GM23338 (cell line): ENCODE data around the gene LOXL3. TPM values are rescaled to one million over a fixed set of nuclear protein-coding genes. Genes with fewer than 3 reads are reported as not detected.

Experiments used
- ATAC-seq: fragments of 200-7000 bp; cut with Tn5 transposase; 3 replicates; pipeline ENCODE4 v1.9.1; 2020
- DNase-seq: peaks from one replicate; pipeline ENCODE4 v3.0.0-alpha.2; 2015; ENCODE audit warnings: low spot score
- H2AFZ ChIP-seq: fragments of 200-600 bp; sonication (generic); 2 replicates; pipeline ENCODE4 v1.8.0; 2016; ENCODE audit warnings: antibody characterized with exemption, mild to moderate bottlenecking, moderate library complexity
- H3F3A ChIP-seq: fragments of 200-600 bp; sonication (generic); replicated peaks from 2 replicates; pipeline ENCODE4 v1.8.0; 2017; ENCODE audit warnings: antibody characterized with exemption, mixed run types, low read depth
- H3K27ac ChIP-seq: fragments of 200-600 bp; sonication (generic); 2 replicates; pipeline ENCODE4 v1.6.1; 2016; ENCODE audit warnings: low read depth
- H3K27me3 ChIP-seq: fragments of 200-600 bp; sonication (generic); 2 replicates; pipeline ENCODE4 v1.8.0; 2016; ENCODE audit warnings: mild to moderate bottlenecking, mixed run types, moderate library complexity; ENCODE audit not compliant: insufficient read depth
- H3K36me3 ChIP-seq: fragments of 200-600 bp; sonication (generic); 2 replicates; pipeline ENCODE4 v1.8.0; 2016; ENCODE audit warnings: mild to moderate bottlenecking; ENCODE audit not compliant: insufficient read depth
- H3K4me1 ChIP-seq: fragments of 200-600 bp; sonication (generic); 2 replicates; pipeline ENCODE4 v1.8.0; 2016; ENCODE audit warnings: mild to moderate bottlenecking, moderate library complexity; ENCODE audit not compliant: insufficient read depth
- H3K4me2 ChIP-seq: fragments of 200-600 bp; sonication (generic); 2 replicates; pipeline ENCODE4 v1.7.1; 2017; ENCODE audit warnings: mixed run types
- H3K4me3 ChIP-seq: fragments of 200-600 bp; sonication (generic); 2 replicates; pipeline ENCODE4 v1.6.1; 2016; ENCODE audit warnings: mixed run types
- H3K79me2 ChIP-seq: fragments of 200-600 bp; sonication (generic); replicated peaks from 2 replicates; pipeline ENCODE4 v1.8.0; 2017; ENCODE audit warnings: mild to moderate bottlenecking; ENCODE audit not compliant: insufficient read depth
- H3K9me2 ChIP-seq: fragments of 200-600 bp; sonication (generic); 2 replicates; pipeline ENCODE4 v1.8.0; 2017; ENCODE audit not compliant: insufficient read depth
- H4K20me1 ChIP-seq: fragments of 200-600 bp; sonication (generic); replicated peaks from 2 replicates; pipeline ENCODE4 v1.8.0; 2017; ENCODE audit warnings: mild to moderate bottlenecking; ENCODE audit not compliant: insufficient read depth
- H3K27ac Mint-ChIP-seq: 2 replicates; pipeline ENCODE4 v1.8.0; 2020; ENCODE audit warnings: inconsistent platforms, mild to moderate bottlenecking, moderate library complexity, mixed read lengths
- H3K27me3 Mint-ChIP-seq: 3 replicates; pipeline ENCODE4 v1.8.0; 2022; ENCODE audit warnings: low read depth, mild to moderate bottlenecking, moderate library complexity, mixed read lengths, inconsistent platforms; ENCODE audit not compliant: insufficient read depth, poor library complexity
- H3K36me3 Mint-ChIP-seq: 3 replicates; pipeline ENCODE4 v1.8.0; 2021; ENCODE audit warnings: low read depth, mild to moderate bottlenecking, inconsistent platforms, moderate library complexity, mixed read lengths
- H3K4me1 Mint-ChIP-seq: 3 replicates; pipeline ENCODE4 v1.8.0; 2020; ENCODE audit warnings: mild to moderate bottlenecking, inconsistent platforms, mixed read lengths
- H3K4me3 Mint-ChIP-seq: 3 replicates; pipeline ENCODE4 v1.8.0; 2021; ENCODE audit warnings: moderate library complexity, mild to moderate bottlenecking, inconsistent platforms, mixed read lengths
- H3K9me3 Mint-ChIP-seq: 3 replicates; pipeline ENCODE4 v1.8.0; 2020; ENCODE audit warnings: moderate library complexity, mild to moderate bottlenecking, inconsistent platforms, mixed read lengths
- CREB1 ChIP-seq: fragments of 250-450 bp; sonication (Bioruptor Pico); IDR thresholded peaks from 2 replicates; pipeline ENCODE4 v1.5.0; 2020; ENCODE audit warnings: low read depth, mild to moderate bottlenecking, moderate library complexity
- EZH2 ChIP-seq: fragments of 200-600 bp; sonication (generic); IDR thresholded peaks from one replicate; pipeline ENCODE4 v1.8.0; 2017; ENCODE audit warnings: antibody characterized with exemption, mild to moderate bottlenecking, low read depth; ENCODE audit not compliant: unreplicated experiment
- EZH2phosphoT487 ChIP-seq: fragments of 200-600 bp; sonication (generic); IDR thresholded peaks from one replicate; pipeline ENCODE4 v1.8.1; 2018; ENCODE audit warnings: antibody characterized with exemption; ENCODE audit not compliant: unreplicated experiment
- JUNB ChIP-seq: IDR thresholded peaks from one replicate; pipeline ENCODE4 v1.6.1; 2016; ENCODE audit warnings: antibody characterized with exemption; ENCODE audit not compliant: unreplicated experiment
- NANOG ChIP-seq: IDR thresholded peaks from 2 replicates; pipeline ENCODE4 v1.6.1; 2016; ENCODE audit warnings: antibody characterized with exemption, borderline replicate concordance
- POLR2AphosphoS5 ChIP-seq: IDR thresholded peaks from 2 replicates; pipeline ENCODE4 v1.6.1; 2016; ENCODE audit warnings: antibody characterized with exemption, low read depth
- STAT1 ChIP-seq: IDR thresholded peaks from one replicate; pipeline ENCODE4 v1.6.1; 2016; ENCODE audit warnings: antibody characterized with exemption; ENCODE audit not compliant: unreplicated experiment
- ZNF114 ChIP-seq: fragments of 250-450 bp; sonication (Bioruptor Pico); IDR thresholded peaks from 2 replicates; pipeline ENCODE4 v1.5.0; 2020; ENCODE audit warnings: mild to moderate bottlenecking, moderate library complexity
- ZNF331 ChIP-seq: fragments of 250-450 bp; sonication (Bioruptor Pico); IDR thresholded peaks from 2 replicates; pipeline ENCODE4 v1.5.0; 2020; ENCODE audit warnings: low read depth, mild to moderate bottlenecking, moderate library complexity
- polyA plus RNA-seq: library from polyadenylated mRNA; unstranded; fragments of >200 nt; fragmentation: Nextera tagmentation; extraction: Ambion mirVana; gene quantifications from 2 replicates; pipeline ENCODE4 v1.2.1, GENCODE V29; 2016
- total RNA-seq: library from RNA; depleted of rRNA; stranded (reverse); fragments of >200 nt; shearing (Covaris generic); gene quantifications from 2 replicates; pipeline ENCODE4 v1.2.3, GENCODE V29; 2014
- TF ChIP-seq, protein P1 (sequence below): IDR thresholded peaks from one replicate; pipeline ENCODE4 v1.6.1; 2018; ENCODE audit warnings: antibody characterized with exemption; ENCODE audit not compliant: unreplicated experiment
- TF ChIP-seq, protein P2 (sequence below): IDR thresholded peaks from 2 replicates; pipeline ENCODE4 v1.6.1; 2016; ENCODE audit warnings: antibody characterized with exemption
- TF ChIP-seq, protein P3 (sequence below), 2 experiments: fragments of 200-600 bp in 1 of 2; sonication (generic) in 1 of 2; conservative IDR thresholded peaks; 2 replicates each; pipeline versions ENCODE4 v1.5.1 to v1.6.1; 2016 to 2017; ENCODE audit warnings: antibody characterized with exemption in 2 of 2, low read depth in 2 of 2, mild to moderate bottlenecking in 2 of 2, moderate library complexity in 1 of 2
- TF ChIP-seq, protein P4 (sequence below): fragments of 250-450 bp; sonication (Bioruptor Pico); IDR thresholded peaks from 2 replicates; pipeline ENCODE4 v1.5.0; 2020; ENCODE audit warnings: mild to moderate bottlenecking, moderate library complexity

The LOXL3 gene
- total and polyA plus RNA-seq, 2 experiments from 2014 or later, result 4.7 to 14.9 TPM

DNA sequence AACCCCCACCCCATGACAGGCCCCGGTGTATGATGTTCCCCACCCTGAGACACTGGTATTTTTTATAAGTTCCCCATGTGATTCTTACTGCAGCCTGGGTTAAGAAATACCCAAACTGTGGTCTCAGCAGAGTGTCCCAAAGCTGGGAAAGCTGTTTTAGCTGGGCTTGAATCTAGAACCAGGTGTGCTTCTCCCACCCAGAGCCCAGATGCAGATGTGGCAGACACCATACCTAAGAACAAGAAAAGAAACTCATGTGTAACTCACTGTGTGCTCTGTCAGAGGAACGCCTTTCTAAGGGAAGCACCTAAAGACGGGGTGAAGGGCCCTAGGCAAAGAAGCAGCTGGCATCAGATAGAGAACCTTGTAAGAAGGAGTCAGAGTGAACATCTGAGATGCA, 24.7 kb upstream of the LOXL3 start:
- no peaks in the 10 kb centered on the region for H3K36me3 ChIP-seq
- TF ChIP-seq ZNF114 (CRISPR knock-in tag) (no peak), POLR2AphosphoS5 (no peak), EZH2 (no peak), EZH2phosphoT487 (no peak), STAT1 (no peak), CREB1 (no peak), NANOG (no peak), JUNB (no peak), ZNF331 (no peak)
- TF ChIP-seq, protein P1, sequence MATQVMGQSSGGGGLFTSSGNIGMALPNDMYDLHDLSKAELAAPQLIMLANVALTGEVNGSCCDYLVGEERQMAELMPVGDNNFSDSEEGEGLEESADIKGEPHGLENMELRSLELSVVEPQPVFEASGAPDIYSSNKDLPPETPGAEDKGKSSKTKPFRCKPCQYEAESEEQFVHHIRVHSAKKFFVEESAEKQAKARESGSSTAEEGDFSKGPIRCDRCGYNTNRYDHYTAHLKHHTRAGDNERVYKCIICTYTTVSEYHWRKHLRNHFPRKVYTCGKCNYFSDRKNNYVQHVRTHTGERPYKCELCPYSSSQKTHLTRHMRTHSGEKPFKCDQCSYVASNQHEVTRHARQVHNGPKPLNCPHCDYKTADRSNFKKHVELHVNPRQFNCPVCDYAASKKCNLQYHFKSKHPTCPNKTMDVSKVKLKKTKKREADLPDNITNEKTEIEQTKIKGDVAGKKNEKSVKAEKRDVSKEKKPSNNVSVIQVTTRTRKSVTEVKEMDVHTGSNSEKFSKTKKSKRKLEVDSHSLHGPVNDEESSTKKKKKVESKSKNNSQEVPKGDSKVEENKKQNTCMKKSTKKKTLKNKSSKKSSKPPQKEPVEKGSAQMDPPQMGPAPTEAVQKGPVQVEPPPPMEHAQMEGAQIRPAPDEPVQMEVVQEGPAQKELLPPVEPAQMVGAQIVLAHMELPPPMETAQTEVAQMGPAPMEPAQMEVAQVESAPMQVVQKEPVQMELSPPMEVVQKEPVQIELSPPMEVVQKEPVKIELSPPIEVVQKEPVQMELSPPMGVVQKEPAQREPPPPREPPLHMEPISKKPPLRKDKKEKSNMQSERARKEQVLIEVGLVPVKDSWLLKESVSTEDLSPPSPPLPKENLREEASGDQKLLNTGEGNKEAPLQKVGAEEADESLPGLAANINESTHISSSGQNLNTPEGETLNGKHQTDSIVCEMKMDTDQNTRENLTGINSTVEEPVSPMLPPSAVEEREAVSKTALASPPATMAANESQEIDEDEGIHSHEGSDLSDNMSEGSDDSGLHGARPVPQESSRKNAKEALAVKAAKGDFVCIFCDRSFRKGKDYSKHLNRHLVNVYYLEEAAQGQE, result no peak
- TF ChIP-seq, protein P2, sequence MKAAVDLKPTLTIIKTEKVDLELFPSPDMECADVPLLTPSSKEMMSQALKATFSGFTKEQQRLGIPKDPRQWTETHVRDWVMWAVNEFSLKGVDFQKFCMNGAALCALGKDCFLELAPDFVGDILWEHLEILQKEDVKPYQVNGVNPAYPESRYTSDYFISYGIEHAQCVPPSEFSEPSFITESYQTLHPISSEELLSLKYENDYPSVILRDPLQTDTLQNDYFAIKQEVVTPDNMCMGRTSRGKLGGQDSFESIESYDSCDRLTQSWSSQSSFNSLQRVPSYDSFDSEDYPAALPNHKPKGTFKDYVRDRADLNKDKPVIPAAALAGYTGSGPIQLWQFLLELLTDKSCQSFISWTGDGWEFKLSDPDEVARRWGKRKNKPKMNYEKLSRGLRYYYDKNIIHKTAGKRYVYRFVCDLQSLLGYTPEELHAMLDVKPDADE, result no peak
- TF ChIP-seq, protein P3, sequence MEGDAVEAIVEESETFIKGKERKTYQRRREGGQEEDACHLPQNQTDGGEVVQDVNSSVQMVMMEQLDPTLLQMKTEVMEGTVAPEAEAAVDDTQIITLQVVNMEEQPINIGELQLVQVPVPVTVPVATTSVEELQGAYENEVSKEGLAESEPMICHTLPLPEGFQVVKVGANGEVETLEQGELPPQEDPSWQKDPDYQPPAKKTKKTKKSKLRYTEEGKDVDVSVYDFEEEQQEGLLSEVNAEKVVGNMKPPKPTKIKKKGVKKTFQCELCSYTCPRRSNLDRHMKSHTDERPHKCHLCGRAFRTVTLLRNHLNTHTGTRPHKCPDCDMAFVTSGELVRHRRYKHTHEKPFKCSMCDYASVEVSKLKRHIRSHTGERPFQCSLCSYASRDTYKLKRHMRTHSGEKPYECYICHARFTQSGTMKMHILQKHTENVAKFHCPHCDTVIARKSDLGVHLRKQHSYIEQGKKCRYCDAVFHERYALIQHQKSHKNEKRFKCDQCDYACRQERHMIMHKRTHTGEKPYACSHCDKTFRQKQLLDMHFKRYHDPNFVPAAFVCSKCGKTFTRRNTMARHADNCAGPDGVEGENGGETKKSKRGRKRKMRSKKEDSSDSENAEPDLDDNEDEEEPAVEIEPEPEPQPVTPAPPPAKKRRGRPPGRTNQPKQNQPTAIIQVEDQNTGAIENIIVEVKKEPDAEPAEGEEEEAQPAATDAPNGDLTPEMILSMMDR (conservative IDR thresholded peaks at IDR 0.05; ENCODE audit: low read depth in 2 of 2), result no peak
- TF ChIP-seq, protein P4, sequence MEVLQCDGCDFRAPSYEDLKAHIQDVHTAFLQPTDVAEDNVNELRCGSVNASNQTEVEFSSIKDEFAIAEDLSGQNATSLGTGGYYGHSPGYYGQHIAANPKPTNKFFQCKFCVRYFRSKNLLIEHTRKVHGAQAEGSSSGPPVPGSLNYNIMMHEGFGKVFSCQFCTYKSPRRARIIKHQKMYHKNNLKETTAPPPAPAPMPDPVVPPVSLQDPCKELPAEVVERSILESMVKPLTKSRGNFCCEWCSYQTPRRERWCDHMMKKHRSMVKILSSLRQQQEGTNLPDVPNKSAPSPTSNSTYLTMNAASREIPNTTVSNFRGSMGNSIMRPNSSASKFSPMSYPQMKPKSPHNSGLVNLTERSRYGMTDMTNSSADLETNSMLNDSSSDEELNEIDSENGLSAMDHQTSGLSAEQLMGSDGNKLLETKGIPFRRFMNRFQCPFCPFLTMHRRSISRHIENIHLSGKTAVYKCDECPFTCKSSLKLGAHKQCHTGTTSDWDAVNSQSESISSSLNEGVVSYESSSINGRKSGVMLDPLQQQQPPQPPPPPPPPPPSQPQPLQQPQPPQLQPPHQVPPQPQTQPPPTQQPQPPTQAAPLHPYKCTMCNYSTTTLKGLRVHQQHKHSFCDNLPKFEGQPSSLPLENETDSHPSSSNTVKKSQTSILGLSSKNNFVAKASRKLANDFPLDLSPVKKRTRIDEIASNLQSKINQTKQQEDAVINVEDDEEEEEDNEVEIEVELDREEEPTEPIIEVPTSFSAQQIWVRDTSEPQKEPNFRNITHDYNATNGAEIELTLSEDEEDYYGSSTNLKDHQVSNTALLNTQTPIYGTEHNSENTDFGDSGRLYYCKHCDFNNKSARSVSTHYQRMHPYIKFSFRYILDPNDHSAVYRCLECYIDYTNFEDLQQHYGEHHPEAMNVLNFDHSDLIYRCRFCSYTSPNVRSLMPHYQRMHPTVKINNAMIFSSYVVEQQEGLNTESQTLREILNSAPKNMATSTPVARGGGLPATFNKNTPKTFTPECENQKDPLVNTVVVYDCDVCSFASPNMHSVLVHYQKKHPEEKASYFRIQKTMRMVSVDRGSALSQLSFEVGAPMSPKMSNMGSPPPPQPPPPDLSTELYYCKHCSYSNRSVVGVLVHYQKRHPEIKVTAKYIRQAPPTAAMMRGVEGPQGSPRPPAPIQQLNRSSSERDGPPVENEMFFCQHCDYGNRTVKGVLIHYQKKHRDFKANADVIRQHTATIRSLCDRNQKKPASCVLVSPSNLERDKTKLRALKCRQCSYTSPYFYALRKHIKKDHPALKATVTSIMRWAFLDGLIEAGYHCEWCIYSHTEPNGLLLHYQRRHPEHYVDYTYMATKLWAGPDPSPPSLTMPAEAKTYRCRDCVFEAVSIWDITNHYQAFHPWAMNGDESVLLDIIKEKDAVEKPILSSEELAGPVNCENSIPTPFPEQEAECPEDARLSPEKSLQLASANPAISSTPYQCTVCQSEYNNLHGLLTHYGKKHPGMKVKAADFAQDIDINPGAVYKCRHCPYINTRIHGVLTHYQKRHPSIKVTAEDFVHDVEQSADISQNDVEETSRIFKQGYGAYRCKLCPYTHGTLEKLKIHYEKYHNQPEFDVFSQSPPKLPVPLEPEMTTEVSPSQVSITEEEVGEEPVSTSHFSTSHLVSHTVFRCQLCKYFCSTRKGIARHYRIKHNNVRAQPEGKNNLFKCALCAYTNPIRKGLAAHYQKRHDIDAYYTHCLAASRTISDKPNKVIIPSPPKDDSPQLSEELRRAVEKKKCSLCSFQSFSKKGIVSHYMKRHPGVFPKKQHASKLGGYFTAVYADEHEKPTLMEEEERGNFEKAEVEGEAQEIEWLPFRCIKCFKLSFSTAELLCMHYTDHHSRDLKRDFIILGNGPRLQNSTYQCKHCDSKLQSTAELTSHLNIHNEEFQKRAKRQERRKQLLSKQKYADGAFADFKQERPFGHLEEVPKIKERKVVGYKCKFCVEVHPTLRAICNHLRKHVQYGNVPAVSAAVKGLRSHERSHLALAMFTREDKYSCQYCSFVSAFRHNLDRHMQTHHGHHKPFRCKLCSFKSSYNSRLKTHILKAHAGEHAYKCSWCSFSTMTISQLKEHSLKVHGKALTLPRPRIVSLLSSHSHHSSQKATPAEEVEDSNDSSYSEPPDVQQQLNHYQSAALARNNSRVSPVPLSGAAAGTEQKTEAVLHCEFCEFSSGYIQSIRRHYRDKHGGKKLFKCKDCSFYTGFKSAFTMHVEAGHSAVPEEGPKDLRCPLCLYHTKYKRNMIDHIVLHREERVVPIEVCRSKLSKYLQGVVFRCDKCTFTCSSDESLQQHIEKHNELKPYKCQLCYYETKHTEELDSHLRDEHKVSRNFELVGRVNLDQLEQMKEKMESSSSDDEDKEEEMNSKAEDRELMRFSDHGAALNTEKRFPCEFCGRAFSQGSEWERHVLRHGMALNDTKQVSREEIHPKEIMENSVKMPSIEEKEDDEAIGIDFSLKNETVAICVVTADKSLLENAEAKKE, result no peak
- H3F3A ChIP-seq, result no peaks in the 10 kb centered on the region
- Mint-ChIP-seq H3K36me3 (no peaks in the 10 kb centered on the region), H3K9me3 (no peaks in the 10 kb centered on the region), H3K4me3 (no peak overlapping the region), H3K4me1 (peaks cover 8% of the 10 kb centered on the region), H3K27me3 (peaks cover 2% of the 10 kb centered on the region), H3K27ac (no peak overlapping the region)
- H3K79me2 ChIP-seq, result no peaks in the 10 kb centered on the region
- no peak overlapping the region for H3K4me3 ChIP-seq
- no peaks in the 10 kb centered on the region for H3K9me2 ChIP-seq
- no peaks in the 10 kb centered on the region for H3K4me1 ChIP-seq
- H3K27me3 ChIP-seq, result no peaks in the 10 kb centered on the region
- H3K4me2 ChIP-seq, result no peak overlapping the region
- DNase-seq (no peak), ATAC-seq (no peak)
- no peak overlapping the region for H3K27ac ChIP-seq
- no peaks in the 10 kb centered on the region for H4K20me1 ChIP-seq
- no peak overlapping the region for H2AFZ ChIP-seq
